Measurements from ENCODE around the gene ANGEL1. TPM values are rescaled to one million over a fixed set of nuclear protein-coding genes. Genes with fewer than 3 reads are reported as not detected.

Gene ANGEL1
- total RNA-seq, 1 experiment from 2014 or later = 2.5 TPM

DNA sequence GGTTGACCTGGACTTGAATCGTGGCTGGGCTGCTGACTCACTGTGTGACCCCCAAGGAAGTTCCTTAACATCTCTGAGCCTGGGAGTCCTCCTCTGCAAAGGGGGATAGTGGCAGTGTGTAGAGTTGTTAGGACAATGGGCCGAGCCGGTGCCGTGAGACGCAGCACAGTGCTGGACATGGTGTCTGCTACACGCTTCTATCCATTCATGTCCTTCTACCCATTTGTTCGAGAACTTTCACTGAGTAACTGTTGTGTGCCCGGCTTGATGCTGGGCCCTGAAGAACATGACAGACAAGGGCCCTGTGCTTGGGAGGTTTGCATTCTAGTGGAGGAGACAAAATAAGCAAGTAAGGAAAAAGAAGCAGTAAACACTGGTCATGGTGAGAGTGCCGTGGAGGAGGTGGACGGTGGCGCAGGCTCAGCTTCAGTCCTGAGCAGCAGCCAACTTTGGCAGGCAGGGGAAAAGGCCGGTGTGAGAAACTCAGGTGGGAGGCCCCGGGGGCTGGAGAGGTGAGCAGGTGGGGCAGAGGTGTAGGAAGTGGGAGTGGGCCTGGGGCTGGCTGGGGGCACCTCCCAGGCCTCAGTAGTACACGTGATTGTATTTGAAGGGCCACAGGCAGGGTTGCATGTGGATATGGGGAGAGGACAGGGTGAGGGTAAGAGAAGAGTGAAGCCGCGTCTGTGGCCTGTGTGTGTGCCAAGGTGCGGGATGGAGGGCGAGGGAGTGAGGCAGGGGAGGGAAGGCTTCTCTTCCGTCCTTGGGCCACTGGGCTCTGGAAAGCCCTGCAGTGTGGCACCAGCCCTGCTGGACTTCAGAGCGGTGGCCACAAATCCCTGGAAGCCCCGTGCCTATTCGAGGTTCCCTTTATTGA, 37.6 kb downstream of the ANGEL1 start:
- Histone ChIP-seq H3K27me3 (no peaks in the 10 kb centered on the region), H3K4me3 (no peak overlapping the region), H3K36me3 (no peaks in the 10 kb centered on the region), H3K9me3 (no peaks in the 10 kb centered on the region)
- DNase-seq = no peak

DNA sequence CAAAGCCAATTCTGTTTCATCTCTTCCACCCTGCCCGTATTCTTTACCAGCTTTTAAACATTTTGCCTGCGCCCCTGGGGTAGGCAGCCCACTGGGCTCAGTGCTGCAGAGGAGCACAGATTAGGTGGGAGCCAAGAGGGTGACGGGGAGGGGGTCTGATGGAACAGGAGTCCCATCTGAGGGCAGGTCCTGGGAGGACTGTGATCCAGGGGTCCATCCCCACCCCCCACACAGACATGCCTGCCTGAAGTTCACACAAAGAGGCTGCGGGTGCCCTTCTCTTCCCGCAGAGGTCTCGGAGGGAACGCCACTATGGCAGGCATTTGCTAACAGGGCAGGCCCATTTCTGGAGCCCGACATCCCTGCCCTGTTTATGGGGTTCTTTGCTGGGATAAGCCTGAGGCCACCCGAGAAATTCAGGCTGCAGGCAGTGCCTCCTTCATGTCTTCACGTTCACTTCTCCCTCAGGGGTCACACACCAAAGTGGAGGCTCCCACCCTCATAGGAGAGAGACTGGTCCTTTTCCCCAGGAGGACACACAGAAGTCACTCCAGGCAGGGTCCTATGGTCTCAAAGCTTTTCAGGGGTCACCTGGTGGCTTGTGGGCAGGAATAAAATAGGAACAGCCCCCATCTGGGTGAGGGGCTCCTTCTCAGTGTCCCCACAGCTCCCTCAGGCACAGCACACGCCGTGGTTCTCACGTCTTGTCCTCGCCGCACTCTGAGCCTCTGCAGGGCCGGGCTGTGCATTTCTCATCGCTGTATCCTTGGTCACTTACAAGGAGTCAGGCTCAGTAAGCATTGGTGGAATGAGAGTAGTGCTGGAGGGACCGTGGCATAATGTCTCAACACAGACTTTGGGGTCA, 38.5 kb downstream of the ANGEL1 start:
- DNase-seq = no peak
- Histone ChIP-seq H3K27me3 (no peaks in the 10 kb centered on the region), H3K4me3 (no peak overlapping the region), H3K36me3 (no peaks in the 10 kb centered on the region), H3K9me3 (no peaks in the 10 kb centered on the region)

- H3K36me3 ChIP-seq = no peaks in the 10 kb centered on the region
- no peak overlapping the region for H3K4me3 ChIP-seq
- DNase-seq = peak; percentile 72
- H3K27me3 ChIP-seq = no peaks in the 10 kb centered on the region
- no peaks in the 10 kb centered on the region for H3K9me3 ChIP-seq
Measured at GRCh38 chr14:76773188-76773885, 39.3 kb downstream of the ANGEL1 start.

- Histone ChIP-seq H3K36me3 (no peaks in the 10 kb centered on the region), H3K4me3 (no peak overlapping the region), H3K9me3 (no peaks in the 10 kb centered on the region), H3K27me3 (no peaks in the 10 kb centered on the region)
- no peak for DNase-seq
Measured at GRCh38 chr14:76772300-76773187, 40.1 kb downstream of the ANGEL1 start.

- Histone ChIP-seq H3K4me3 (no peak overlapping the region), H3K36me3 (no peaks in the 10 kb centered on the region), H3K27me3 (no peaks in the 10 kb centered on the region), H3K9me3 (no peaks in the 10 kb centered on the region)
- DNase-seq = no peak
Measured at GRCh38 chr14:76771437-76771980, 41.2 kb downstream of the ANGEL1 start.

GRCh38 chr14:76770521-76771436, 41.9 kb downstream of the ANGEL1 start:
- Histone ChIP-seq H3K9me3 (no peaks in the 10 kb centered on the region), H3K4me3 (no peak overlapping the region), H3K36me3 (no peaks in the 10 kb centered on the region), H3K27me3 (no peaks in the 10 kb centered on the region)
- no peak for DNase-seq

DNA sequence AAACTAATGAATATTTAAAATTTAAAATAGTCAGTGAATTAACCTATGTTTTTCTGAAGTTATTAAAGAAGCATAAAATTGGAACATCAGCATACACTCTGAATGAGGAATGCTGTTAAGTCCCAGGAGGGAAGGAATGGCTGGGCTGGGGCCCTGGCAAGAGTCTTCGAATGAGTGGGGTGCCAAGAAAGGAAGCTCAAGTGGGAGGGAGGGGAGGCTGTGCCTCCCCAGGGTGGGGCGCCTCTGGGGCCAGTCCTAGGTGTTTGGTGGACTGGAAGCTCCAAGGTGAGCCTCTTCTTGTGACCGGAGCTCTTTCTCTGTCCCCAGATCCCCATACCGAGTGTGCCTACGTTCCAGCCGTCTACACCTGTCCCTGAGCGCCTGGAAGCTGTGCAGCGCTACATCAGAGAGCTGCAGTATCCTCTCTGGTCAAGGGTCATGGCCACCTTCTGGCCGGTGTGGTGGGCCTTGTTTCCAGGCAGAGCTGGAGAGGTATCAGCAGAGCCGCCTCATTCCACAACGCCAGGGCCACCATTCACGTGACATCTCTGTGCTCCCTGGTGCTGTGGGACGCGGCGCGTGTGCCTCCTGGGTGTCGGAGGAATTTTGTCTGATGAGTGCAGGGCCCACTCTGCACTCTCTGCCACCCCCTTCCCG, 42.9 kb downstream of the ANGEL1 start:
- DNase-seq = no peak
- Histone ChIP-seq H3K27me3 (no peaks in the 10 kb centered on the region), H3K9me3 (no peaks in the 10 kb centered on the region), H3K36me3 (no peaks in the 10 kb centered on the region), H3K4me3 (no peak overlapping the region)

- H3K27me3 ChIP-seq = no peaks in the 10 kb centered on the region
- no peak for DNase-seq
- no peaks in the 10 kb centered on the region for H3K9me3 ChIP-seq
- no peaks in the 10 kb centered on the region for H3K36me3 ChIP-seq
- no peak overlapping the region for H3K4me3 ChIP-seq
Measured at GRCh38 chr14:76768671-76769500, 43.8 kb downstream of the ANGEL1 start.

- H3K27me3 ChIP-seq = no peaks in the 10 kb centered on the region
- no peak for DNase-seq
- no peaks in the 10 kb centered on the region for H3K36me3 ChIP-seq
- no peaks in the 10 kb centered on the region for H3K9me3 ChIP-seq
- no peak overlapping the region for H3K4me3 ChIP-seq
Measured at GRCh38 chr14:76767681-76768656, 44.7 kb downstream of the ANGEL1 start.

DNA sequence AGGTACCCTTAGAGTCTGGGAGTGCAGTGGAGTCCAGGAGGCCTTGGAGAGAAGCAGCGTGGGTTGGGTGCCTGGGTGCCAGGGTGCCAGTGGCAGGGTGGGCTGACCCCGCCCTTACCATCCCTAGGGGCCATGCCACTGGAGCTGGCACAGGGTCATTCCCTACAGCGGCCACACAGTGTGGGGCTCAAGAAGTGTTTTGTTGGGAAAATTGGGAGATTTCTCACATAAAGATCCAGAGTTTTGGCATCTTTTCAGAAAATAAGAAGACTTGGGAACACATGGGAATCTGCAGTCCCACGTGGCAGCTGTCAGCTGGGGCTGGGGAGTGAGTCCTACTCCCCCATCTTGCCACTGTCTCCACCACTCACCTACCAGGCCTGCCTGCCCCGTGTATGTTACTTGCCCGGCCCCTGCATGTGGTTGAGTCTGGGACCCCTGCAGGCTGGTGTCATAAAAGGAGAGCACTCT, 47.2 kb downstream of the ANGEL1 start:
- H3K27me3 ChIP-seq = no peaks in the 10 kb centered on the region
- no peaks in the 10 kb centered on the region for H3K9me3 ChIP-seq
- no peak overlapping the region for H3K4me3 ChIP-seq
- H3K36me3 ChIP-seq = no peaks in the 10 kb centered on the region
- no peak for DNase-seq

GRCh38 chr14:76763096-76764041, 49.3 kb downstream of the ANGEL1 start:
- Histone ChIP-seq H3K9me3 (no peaks in the 10 kb centered on the region), H3K4me3 (no peak overlapping the region), H3K27me3 (no peaks in the 10 kb centered on the region), H3K36me3 (no peaks in the 10 kb centered on the region)
- DNase-seq = no peak

Data from MG63 (cell line).